GM13976 (cell line): Measurements from ENCODE around the gene PRLR.
"Not testable (repeated sequence)": the region's sequence is repeated elsewhere in the genome, so short reads cannot be mapped to it uniquely, and the experiment has no call there.

ENCODE experiments used
- DNase-seq: peaks from one replicate; pipeline ENCODE4 v3.0.0; 2012; ENCODE audit warnings: low spot score
- CTCF ChIP-seq: IDR thresholded peaks from 2 replicates; pipeline ENCODE4 v1.5.1; 2012; ENCODE audit warnings: borderline replicate concordance, mild to moderate bottlenecking; ENCODE audit not compliant: insufficient read depth; ENCODE audit errors: extremely low read depth, missing control alignments, control extremely low read depth
- in situ Hi-C: fragments of 300-500 bp; cut with MboI; formaldehyde crosslinking; loops from one replicate; pipeline ENCODE4 v1.12.0; 2022; ENCODE audit warnings: low sequenced_read_pairs, mixed read lengths, inconsistent platforms; ENCODE audit not compliant: unreplicated experiment

Gene PRLR

GRCh38 chr5:35103637-35104299, 126.5 kb downstream of the PRLR start:
- in situ Hi-C loops, result no loop called here
- TF ChIP-seq CTCF, result no peak
- no peak for DNase-seq

DNA sequence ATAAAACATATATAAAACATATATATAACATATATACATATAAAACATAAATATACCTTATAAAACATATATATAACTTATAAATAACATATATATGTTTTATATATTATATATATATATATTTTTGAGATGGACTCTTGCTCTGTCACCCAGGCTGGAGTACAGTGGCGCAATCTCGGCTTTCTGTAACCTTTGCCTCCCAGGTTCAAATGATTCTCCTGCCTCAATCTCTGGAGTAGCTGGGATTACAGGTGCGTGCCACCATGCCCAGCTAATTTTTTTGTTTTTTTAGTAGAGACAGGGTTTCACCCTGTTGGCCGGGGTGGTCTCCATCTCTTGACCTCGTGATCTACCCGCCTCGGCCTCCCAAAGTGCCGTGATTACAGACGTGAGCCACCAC, 128.6 kb downstream of the PRLR start:
- in situ Hi-C loops, result not testable (repeated sequence)

DNA sequence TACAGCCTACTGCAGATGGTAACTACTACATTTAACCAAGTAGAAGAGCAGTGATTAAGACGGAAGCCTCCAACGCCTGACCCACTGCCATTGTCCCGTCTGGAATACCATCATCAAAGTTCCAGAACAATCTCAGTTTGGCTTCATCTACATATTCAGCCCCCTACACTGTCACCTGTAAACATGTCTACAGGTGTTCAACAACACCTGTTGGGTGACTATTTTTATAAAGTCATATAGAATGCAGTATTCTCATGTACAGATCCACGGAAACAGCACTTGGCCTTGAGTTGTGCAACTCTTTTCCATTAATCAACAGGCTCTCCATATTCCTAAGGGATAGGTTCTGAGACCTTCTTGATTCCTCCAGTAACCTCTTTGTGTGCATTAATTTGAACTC, 129.3 kb downstream of the PRLR start:
- in situ Hi-C loops, result no loop called here
- TF ChIP-seq CTCF, result no peak
- DNase-seq, result no peak

More for the DNA sequence above, 128.6 kb downstream of the PRLR start:
- not testable (repeated sequence) for DNase-seq

GRCh38 chr5:35098214-35098613, 132.1 kb downstream of the PRLR start:
- no peak for DNase-seq
- in situ Hi-C loops, result loop anchor here (10.0 to 25.0 kb wide), 4 partner anchors 89 to 827 kb away; no protein-coding TSS in a partner anchor
- no peak for TF ChIP-seq CTCF

GRCh38 chr5:35096932-35097331, 133.4 kb downstream of the PRLR start:
- DNase-seq, result no peak

GRCh38 chr5:35096216-35096615, 134.1 kb downstream of the PRLR start:
- in situ Hi-C loops, result loop anchor here (10.0 to 25.0 kb wide), 4 partner anchors 91 to 829 kb away; no protein-coding TSS in a partner anchor
- no peak for DNase-seq
- no peak for TF ChIP-seq CTCF

More at GRCh38 chr5:35096932-35097331, 133.4 kb downstream of the PRLR start:
- TF ChIP-seq CTCF, result no peak
- in situ Hi-C loops, result loop anchor here (10.0 to 25.0 kb wide), 4 partner anchors 90 to 828 kb away; no protein-coding TSS in a partner anchor

DNA sequence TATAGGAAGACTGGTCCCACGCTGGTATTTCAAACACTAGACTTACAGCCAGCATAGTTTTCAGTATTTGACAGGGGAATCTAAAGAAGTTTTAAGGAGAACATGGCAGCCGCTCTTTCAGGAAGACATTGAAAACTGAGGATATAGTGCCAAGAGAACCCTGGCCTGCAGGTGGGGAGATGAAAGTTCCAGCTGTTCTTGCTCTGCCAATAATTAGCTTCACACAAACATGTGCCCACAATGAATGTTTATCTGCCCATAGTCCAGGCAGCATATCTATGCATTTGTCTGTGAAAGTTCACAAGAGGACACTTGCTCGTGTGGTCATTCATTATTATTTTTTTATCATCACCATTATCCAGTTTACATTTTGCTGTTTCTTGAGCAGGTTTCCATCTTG, 134.9 kb downstream of the PRLR start:
- TF ChIP-seq CTCF, result no peak
- in situ Hi-C loops, result loop anchor here (10.0 to 25.0 kb wide), 4 partner anchors 92 to 829 kb away; no protein-coding TSS in a partner anchor
- DNase-seq, result no peak
